HK-2 (cell line): ENCODE results near the gene IL17RD.

ENCODE experiments used
- DNase-seq: peaks from one replicate; pipeline ENCODE4 v3.0.0-alpha.2; 2018; ENCODE audit not compliant: unreplicated experiment

Gene IL17RD

DNA sequence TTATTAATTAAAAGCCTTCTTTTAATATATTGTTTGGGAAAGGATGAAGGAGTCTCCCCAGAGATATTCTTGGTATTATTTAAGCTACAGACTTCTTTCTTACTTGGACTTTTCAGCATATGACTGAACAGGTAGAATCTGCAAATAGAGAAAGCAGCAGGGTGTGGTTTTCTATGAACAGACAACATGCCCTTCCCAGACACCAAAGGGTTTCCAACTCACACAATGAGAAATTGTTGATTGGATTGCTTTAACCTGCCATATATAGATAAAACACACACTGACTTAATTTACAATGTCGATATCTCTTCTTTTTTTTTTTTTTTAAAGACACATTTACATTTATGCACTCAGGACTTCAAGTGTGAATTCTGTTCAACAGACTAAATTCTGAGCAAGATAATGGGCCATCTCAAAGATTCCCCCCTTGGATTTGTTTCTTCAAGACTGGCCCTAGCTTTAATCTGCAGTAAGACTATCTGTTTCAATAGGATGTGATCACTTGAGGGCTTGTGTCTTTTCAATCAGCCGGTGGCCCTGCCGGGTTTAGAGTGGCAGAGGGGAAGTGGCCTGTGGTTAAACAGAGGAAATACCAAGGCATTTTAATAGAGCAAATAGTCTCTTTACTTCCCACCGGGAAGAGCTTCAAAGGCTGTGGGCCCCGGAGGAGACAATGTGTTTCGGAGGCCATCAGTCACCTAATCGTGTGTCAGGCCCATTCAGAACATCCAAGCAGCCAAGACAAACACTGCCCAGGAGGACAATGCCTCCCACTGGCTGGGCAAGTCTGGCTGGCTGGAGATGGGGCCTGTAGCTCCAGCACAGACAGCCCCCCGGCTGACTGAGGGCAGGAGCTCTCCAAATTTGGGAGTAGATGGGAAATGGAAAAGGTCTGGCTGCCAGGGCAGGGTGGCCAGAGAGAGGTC, 6.1 kb downstream of the IL17RD start:
- peak; percentile 7 for DNase-seq

DNA sequence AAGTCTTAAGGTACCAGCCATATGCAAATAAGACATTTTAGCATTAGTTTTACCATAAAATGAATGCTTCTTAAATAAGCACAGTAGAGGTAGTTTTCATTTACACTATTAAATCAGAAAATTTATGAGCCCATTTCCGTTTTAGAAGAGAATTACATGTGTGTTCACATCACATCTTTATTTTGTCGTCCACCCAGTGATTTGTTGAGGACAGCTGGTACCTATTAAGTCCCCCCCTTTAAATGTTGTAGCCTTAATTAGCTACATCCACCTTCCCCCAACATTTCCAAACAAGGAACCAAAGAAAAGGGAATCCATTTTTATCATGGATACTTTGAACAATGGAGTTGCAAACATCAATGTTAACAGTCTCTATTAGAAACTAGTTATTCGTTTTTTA, 6.8 kb downstream of the IL17RD start:
- no peak for DNase-seq

DNA sequence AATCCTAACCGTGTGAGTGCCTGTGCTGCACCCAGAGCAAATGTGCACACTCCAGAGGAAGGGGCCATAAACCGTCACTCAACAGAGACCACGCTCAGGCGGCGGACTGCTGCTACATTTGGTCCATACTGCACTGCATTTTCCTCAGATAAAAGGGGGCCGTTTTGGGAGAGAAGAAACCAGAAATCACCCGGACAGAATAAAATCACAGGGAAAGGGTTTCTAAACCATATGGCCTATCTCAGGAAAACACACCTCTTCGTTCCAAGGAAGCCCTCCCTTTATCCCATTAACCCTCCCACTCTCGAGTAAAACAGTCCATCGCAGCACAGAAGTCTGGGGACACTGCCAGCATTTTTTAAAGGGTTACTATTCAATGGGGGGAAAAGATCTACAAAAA, 7.6 kb downstream of the IL17RD start:
- DNase-seq: no peak

DNA sequence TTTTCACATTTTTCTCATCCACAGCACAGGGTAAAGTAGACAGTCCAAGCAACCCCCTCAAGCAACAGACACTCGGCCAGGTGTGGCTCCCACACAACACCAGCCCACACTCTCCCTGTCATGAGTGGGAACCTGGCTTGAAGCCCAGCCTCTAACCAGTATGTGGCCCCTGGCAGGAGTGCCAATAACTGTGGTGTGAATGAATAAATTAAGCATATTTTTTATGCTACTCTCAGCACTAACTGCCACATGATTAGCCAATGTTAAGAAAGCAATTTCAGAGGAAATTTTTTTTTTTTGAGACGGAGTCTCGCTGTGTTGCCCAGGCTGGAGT, 9.9 kb downstream of the IL17RD start:
- DNase-seq: no peak

DNA sequence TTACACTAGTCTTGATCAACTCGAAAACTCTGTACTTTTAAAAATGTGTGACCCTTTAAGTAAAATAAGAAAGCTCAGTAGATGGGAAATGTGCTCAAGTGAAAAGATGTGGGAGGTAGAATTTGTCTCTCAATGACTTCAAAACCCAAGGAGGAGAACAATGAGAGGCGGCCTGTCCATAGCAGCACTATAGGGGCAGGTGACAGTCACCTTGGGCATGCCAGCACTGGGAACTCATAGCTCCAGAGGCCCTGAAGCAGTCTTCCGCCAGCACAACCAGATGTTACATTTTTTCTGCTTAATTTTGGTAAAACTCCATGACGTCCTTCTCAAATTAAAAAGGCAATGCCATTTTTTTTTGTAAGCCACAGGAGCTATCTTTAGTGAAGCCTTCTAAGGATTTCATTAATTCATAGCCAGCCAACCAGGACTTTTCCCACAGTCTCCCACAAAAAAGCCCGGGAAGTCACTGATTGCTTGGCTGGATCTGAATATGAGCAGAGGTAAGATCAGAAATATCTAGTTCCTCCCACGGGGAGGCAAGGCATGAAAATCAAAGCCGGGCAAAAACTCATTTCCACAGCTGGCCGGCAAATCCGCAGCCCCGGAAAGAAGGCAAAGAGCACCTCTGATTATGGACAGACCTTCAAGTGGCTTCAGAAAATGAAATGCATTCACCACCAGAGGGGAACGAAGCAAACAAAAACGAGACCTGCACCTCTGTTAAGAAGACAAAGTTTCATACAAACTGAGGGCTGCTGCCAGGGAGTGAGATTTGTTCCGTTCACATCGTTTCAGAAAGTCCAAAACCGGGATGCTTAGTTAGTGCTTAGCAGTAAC, 10.5 kb downstream of the IL17RD start:
- no peak for DNase-seq

DNA sequence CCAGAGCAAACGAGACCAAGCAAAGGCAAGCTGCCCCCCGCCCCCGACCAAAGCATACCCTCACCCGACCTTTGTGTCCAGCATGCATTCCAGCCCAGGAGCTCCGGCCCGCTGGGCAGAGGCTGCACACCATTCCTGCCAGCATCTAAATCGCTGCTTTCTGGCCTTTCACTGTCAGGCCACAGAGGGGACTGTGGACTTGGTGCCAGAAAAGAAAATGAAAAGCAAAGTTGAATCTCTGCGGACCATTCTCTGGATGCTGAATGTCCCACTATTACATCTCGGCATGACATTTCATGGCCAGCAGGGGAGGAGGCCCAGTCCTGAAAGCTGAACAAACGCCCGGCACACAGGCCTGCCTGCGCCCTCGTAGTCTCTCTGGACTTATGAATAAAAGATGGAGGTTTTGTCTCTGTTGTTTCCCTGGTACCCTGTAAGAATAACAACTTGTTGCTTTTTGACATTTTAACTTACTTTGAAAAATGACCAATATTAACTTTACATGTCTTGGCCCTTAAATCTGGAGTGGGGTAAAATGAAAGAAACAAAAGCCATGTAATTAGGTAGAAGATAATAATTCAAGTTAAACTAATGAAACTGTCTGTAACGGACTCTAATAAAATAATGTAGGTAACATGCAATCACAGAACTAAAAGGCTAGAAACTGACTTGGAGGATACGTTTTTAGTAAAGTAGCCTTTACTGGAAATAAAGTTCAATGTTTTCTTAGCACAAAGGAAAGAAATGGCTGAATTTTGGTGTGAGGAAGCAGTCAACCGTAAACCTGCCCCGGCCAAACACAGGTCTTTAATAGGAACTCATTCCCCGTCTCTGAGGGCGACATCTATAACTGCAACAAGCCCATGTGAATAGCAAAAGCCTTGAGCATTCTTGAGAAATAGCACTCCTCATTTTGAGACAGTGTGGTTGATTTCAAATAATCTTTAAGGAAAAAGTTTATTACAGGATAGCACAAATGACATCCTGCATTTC, 12.7 kb downstream of the IL17RD start:
- no peak for DNase-seq

DNA sequence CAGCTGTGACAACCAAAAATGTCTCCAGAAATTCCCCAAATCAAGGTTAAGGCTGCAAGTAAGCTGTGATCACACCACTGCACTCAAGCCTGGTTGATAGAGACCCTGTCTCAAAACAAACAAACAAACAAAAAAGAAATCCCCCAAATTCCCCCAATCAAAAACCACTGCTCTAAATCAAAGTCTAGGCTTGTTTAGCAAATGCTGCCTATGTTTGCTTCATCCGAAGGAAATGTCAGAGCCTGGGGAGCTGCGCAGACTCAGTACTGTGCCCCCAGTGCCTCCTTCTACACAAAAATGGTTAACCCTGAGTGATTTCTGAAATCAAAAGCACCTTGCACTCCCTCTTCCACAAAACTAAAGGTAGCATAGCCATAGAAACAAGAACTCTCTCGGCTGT, 13.4 kb downstream of the IL17RD start:
- no peak for DNase-seq

DNA sequence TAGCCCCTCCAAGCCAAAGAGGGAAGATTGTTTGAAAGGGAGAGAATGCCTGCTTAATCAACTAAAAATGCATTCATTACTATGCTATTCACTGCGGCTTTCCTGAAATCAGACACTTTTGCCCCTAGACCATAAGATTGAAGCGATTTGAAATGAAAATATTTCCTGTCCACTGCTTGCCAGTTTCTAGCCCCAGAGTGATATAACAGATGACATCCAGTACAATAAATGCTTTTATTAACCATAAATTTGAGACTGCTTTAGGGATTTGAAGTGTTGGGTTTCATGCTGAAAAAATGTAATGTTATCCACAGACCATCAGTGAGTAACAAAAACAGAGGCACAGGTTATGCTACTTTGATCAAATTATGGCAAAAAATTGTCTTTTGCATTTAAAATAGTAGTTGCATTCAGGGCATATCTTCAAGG, 14.1 kb downstream of the IL17RD start:
- DNase-seq: no peak

DNA sequence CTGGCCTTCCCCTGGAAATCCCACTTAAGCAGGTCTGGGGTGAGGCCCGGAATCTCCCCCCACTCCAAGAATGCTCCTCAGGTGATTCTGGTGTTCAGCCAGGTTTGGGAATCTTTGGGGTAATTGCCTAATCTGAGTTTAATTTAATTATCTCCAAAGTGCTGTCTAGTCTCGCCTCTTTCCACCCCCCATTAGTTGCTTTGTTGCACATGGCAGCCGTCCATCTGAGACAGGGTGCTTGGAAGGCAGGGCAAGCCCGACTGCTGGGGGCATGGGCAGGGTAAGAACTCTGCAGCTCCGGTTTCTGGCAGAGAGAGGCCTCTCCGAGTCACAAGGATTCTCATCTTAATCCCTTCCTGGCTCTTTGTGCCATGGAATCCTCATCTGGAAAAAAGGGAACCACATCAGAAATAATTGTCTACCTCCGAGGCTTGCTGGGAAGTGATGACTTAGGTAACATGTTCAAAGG, 15.0 kb downstream of the IL17RD start:
- no peak for DNase-seq

DNA sequence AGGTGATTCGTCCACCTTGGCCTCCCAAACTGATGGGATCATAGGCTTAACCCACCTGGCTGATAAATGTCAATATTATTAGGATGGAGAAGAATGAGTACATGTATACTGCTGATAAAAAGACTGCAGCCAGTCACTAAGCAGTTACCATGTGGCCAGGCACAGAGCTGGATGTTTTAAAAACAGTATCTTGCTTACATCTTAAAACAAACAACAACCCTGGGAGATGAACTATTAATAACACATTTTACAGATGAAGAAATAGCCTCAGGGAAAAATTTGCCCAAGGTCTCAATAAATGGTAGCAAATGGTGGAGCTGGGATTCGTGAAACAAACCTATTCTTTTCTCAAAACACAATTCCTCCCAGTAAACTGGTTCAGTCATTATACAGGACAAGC, 18.1 kb downstream of the IL17RD start:
- no peak for DNase-seq

DNA sequence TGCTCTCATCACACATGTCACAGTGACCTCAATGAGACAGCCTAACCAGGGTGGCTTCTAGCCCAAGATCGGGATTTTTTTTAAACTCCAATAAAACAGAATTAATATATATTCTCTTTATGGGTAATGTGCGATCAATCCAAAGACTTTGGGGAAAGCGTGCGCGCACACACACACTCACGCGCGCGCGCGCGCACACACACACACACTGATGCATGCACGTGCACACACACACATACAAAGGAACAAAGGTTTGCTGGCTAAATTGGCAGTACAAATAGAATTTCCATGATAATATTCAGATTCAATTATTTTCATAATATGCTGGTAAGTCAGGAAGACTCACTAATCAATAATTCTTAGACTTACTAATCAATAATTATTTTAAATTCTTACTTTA, 19.3 kb downstream of the IL17RD start:
- DNase-seq: no peak

DNA sequence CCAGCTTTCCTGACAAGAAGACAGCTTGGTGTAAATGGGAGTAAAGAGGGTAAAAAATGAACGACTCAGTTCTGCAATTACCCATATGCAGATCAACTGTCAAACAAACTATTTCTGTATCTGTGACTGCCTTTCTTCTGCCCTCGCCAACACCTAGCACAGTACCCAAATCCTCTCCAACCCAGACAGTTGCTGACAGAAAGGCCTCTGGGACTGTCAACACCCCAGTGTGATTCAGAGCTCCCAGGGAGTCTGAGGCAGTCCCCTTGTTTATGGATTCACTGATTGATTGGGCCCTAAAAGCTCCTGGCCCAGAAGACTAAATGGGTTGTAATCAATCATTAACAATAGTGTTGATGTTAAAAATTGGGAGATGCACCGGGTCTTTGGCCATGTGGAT, 20.2 kb downstream of the IL17RD start:
- no peak for DNase-seq

DNA sequence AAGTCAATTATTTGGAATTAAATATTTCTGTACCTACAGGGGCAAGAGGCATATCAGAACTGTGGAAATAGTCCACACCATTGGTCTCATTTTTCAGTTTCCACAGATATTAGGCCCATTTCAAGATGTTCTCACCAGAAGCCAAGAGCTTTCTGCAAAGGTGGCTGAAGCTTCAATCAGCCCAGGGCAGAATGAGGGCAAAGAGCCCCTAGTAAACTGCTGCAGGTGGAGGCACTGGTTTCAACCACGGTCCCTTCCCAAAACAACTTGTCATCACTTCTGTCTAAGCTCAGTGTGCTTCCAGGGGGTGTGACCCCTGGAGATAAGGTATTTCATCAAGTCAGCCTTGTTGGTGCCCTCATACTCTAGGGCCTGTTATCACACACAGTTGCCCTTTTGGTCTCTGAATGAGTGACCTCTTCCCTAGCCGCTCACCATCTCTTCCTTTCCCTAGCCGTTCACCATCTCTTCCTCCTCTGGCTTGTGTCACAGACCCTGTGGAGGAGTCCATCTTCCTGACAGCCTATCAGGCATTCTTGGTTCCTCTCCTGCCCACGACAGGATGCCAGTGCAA, 21.2 kb downstream of the IL17RD start:
- no peak for DNase-seq

DNA sequence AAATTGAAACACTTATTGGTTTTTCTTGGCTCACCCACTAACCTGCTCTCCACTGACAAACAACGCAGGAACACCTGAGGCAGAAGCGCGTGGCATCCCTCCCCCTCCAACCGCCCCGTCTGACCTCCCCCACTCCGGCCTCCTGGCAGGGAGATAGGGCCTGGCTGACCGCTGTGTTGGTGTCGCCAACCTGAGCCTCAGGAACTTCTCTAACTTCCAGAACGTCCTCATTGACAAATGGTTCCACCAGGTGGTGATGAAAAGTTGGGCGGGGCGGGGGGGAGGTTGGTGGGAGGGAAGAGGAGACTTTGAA, 22.8 kb downstream of the IL17RD start:
- no peak for DNase-seq

DNA sequence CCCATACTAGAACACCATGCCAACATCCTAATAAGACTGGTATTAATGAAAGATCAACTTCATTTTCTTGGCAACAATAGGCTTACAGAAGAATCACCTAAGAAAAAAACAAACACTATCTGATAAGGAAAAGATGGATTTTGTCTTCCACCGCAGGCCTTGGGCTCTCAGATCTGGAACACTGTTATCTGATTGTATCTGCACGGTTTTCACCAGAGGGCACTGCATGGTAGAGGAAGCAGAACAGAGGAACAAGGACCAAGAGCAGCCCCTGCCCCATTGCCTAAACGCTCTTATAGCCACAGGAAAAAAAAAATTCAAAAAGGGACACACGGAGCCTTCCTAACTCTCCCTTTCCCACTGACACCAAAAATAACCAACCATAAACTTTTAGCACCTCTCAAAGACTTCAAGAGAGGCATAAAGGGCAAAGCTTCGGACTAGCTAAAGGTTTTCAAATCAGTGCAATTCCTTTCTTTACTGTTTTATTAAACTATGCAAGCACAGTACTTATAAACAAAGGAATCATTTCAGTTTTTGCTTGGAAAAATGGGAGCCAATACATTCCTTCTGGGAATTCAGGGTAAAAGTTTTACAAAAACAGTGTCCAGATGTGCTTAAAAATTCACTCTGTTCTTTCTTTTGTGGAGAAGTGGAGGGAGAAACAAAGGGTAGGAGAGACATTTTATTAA, 23.3 kb downstream of the IL17RD start:
- no peak for DNase-seq

DNA sequence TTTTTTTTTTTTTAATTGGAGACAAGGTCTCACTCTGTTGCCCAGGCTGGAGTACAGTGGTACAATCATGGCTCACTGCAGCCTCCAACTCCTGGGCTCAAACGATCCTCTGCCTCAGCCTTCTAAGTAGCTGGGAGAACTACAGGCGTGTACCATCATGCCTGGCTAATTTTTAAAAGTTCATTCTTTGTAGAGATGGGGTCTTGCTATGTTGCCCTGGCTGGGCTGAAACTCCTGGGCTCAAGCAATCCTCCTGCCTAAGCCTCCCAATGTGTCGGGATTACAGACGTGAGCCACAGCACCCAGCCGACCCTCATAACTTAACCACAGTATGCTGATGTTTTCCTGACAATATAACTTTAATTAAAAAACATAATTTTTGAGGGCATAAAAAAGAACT, 24.3 kb downstream of the IL17RD start:
- no peak for DNase-seq

DNA sequence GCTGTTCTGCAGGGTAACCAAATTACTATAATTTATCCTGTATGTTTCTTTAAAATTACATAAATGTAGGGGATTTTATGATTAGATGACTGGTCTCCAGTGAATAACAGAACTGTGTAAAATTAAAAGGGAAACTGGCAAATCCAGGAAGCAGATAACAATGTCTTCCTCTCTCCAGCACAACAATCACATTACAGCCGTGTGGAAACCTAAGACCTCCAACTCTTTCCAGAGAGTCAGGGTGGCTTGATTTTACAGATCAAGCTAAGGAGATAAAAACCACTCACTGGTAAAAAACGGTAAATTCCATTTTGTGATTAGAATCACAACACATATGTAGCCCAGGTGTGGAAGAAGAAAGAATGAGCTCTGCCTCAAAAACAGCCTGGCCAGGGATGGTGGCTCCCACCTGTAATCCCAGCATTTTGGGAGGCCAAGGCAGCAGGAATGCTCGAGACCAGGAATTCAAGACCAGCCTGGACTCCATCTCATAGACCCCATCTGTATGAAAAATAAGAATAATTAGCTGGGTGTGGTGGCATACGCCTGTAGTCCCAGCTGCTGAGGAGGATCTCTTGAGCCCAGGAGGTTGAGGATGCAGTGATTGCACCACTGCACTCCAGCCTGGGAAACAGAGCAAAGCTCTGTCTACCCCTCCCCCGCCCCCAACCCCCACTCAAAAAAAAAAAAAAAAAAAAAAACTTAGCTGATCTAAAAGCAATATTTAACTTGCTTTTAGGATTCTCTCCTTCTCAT, 29.0 kb downstream of the IL17RD start:
- DNase-seq: no peak

DNA sequence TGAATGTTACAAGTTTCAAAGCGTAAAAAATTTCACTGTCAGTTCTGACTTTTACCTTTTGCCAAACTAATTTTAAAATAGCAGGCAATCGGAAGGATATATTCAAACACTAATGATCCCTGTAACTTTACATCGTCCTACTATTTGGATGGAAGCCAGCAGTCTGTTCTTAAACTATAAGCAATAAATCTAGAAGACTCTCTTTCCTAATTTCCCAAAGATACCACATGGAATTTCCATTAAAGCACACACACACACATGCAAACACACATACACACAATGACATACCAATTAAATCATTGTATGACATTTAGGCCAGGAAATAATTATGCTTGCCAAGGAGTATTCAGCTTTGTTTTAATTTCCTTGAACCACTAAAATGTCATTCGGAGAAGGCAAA, 32.0 kb downstream of the IL17RD start:
- DNase-seq: no peak

DNA sequence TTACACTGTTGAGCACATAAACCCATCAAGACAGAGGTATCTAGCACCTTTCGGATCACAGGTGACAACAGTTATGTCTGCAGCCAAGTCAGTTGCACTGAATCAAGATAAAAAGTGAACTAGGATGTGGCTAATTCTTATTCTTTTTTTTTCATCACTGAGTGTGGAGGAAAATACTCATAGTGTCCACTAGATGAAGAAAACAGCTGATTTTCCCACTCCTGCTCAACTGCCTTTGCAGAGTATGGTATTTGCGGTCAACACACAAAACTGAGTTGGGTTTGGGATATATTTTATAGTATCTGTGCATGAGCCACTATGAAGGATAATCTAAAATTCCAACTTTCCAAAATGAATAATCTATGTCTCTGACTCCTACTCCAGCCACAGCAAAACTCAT, 32.5 kb downstream of the IL17RD start:
- DNase-seq: no peak

DNA sequence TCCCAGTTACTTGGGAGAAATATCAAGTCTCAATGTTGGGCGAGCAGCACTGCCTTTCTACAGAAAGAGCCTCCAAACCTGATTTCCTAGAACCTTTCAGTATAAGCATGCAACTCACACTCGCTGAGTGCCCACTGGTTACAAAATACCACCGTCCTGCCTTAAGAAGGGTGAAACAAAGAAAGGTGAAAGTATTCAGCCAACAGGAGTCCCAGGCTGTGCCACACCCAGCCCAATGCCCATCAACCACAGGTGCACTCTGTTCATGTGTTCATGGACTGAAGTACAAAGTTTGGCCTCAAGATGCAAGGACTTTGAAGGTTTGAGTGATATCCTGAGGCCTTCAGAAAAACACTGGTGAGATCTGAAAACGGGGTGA, 34.0 kb downstream of the IL17RD start:
- no peak for DNase-seq
